Endothelial cell of umbilical vein (primary cell): ENCODE measurements around the gene DNAJC9. TPM values are rescaled to one million over a fixed set of nuclear protein-coding genes. Genes with fewer than 3 reads are reported as not detected.

Experiments used
- BruUV-seq: library from RNA; stranded (reverse); fragments of 400-500 nt; replicated peaks from 2 replicates; lab custom pipeline; 2021; lab: Mats Ljungman, UMichigan
- CTCF ChIA-PET: fragments of 300-600, 350-600 bp; sonication (Branson Sonifier 250); formaldehyde crosslinking; loops from one replicate; lab custom pipeline; 2021; ENCODE audit warnings: antibody characterized with exemption, inconsistent platforms; lab: Charles Lee
- POLR2A ChIA-PET: fragments of 300-600, 350-600 bp; sonication (Branson Sonifier 250); formaldehyde crosslinking; loops from one replicate; lab custom pipeline; 2021; ENCODE audit warnings: antibody characterized with exemption, inconsistent platforms; lab: Charles Lee
- DNase-seq: peaks from one replicate; pipeline ENCODE4 v3.0.0-alpha.2; 2011; ENCODE audit warnings: low read depth, low spot score
- FAIRE-seq: peaks from 2 replicates; lab custom pipeline; 2011; peaks lifted over from hg19 to GRCh38; lab: Jason Lieb, UNC
- H2AFZ ChIP-seq: 2 replicates; pipeline ENCODE4 v1.6.0; 2012; ENCODE audit warnings: low read depth, low read length, control low read depth, inconsistent platforms
- H3K27ac ChIP-seq: 2 replicates; pipeline ENCODE4 v1.5.1; 2011; ENCODE audit warnings: low read depth, mild to moderate bottlenecking, control low read depth, low read length, moderate library complexity; ENCODE audit not compliant: insufficient read depth
- H3K27me3 ChIP-seq, 2 experiments: 2 replicates each; pipeline versions ENCODE4 v1.6.0 to v1.6.1; 2011; ENCODE audit warnings: low read length in 2 of 2, mixed read lengths in 1 of 2; ENCODE audit not compliant: control insufficient read depth in 2 of 2, insufficient read depth in 2 of 2
- H3K36me3 ChIP-seq, 2 experiments: 2 replicates in 1 of 2; 3 replicates in 1 of 2; pipeline ENCODE4 v1.5.1; 2011; ENCODE audit warnings: low read length in 2 of 2, mild to moderate bottlenecking in 1 of 2, moderate library complexity in 1 of 2; ENCODE audit not compliant: control insufficient read depth in 2 of 2, insufficient read depth in 2 of 2; ENCODE audit errors: extremely low read depth in 1 of 2
- H3K4me1 ChIP-seq: 3 replicates; pipeline ENCODE4 v1.5.1; 2011; ENCODE audit warnings: mild to moderate bottlenecking, low read length; ENCODE audit not compliant: control insufficient read depth, insufficient read depth; ENCODE audit errors: extremely low read depth
- H3K4me2 ChIP-seq: 2 replicates; pipeline ENCODE4 v1.6.1; 2011; ENCODE audit warnings: low read length, control low read depth, mixed read lengths; ENCODE audit not compliant: insufficient read depth
- H3K4me3 ChIP-seq, 3 experiments: fragments of 200-600 bp in 1 of 3; sonication (generic), shearing (Covaris generic) in 1 of 3; replicated peaks in 1 of 3; 2 replicates each; pipeline ENCODE4 v1.5.1; 2011 to 2016; ENCODE audit warnings: control low read depth in 3 of 3, low read length in 3 of 3, mild to moderate bottlenecking in 2 of 3, inconsistent platforms in 1 of 3, low read depth in 1 of 3, moderate library complexity in 1 of 3; ENCODE audit not compliant: insufficient read depth in 1 of 3
- H3K79me2 ChIP-seq: 2 replicates; pipeline ENCODE4 v1.6.0; 2012; ENCODE audit warnings: low read length, inconsistent platforms; ENCODE audit not compliant: control insufficient read depth, insufficient read depth
- H3K9ac ChIP-seq: replicated peaks from 2 replicates; pipeline ENCODE3; 2011; ENCODE audit warnings: low read length, control low read depth; ENCODE audit not compliant: insufficient read depth; ENCODE audit errors: extremely low read depth
- H3K9me1 ChIP-seq: replicated peaks from 3 replicates; pipeline ENCODE4 v1.6.0; 2011; ENCODE audit warnings: mild to moderate bottlenecking, low read length; ENCODE audit not compliant: control insufficient read depth, insufficient read depth; ENCODE audit errors: extremely low read depth
- H3K9me3 ChIP-seq: replicated peaks from 2 replicates; pipeline ENCODE4 v1.5.1; 2012; ENCODE audit warnings: low read length, inconsistent platforms; ENCODE audit not compliant: control insufficient read depth, insufficient read depth
- H4K20me1 ChIP-seq: replicated peaks from 2 replicates; pipeline ENCODE3; 2011; ENCODE audit warnings: mild to moderate bottlenecking, low read length; ENCODE audit not compliant: control insufficient read depth, insufficient read depth; ENCODE audit errors: extremely low read depth
- CTCF ChIP-seq, 2 donors: IDR thresholded peaks; 1 replicate in 1 of 2; 2 replicates in 1 of 2; pipeline ENCODE4 v1.5.1; 2011; ENCODE audit warnings: low read length in 2 of 2, mild to moderate bottlenecking in 2 of 2, moderate library complexity in 2 of 2, control low read depth in 1 of 2, inconsistent platforms in 1 of 2, low read depth in 1 of 2; ENCODE audit not compliant: insufficient read depth in 1 of 2; ENCODE audit errors: extremely low read depth in 1 of 2
- EZH2 ChIP-seq: IDR thresholded peaks from 2 replicates; pipeline ENCODE4 v1.6.1; 2012; ENCODE audit warnings: borderline replicate concordance, low read depth, mild to moderate bottlenecking, moderate library complexity, low read length, inconsistent platforms; ENCODE audit not compliant: severe bottlenecking
- FOS ChIP-seq: IDR thresholded peaks from 2 replicates; pipeline ENCODE4 v1.6.1; 2011; ENCODE audit warnings: mild to moderate bottlenecking, low read length, moderate library complexity, borderline replicate concordance; ENCODE audit not compliant: insufficient read depth
- GATA2 ChIP-seq: IDR thresholded peaks from 2 replicates; pipeline ENCODE4 v1.7.0; 2011; ENCODE audit warnings: low read depth, mild to moderate bottlenecking, moderate library complexity, mixed read lengths, low read length; ENCODE audit not compliant: insufficient read length, insufficient read depth
- JUN ChIP-seq: IDR thresholded peaks from 2 replicates; pipeline ENCODE4 v1.6.1; 2011; ENCODE audit warnings: borderline replicate concordance, low read depth; ENCODE audit not compliant: insufficient read length, insufficient read depth
- MYC ChIP-seq: IDR thresholded peaks from one replicate; pipeline ENCODE4 v1.6.1; 2011; ENCODE audit warnings: mild to moderate bottlenecking, low read depth, low read length
- POLR2A ChIP-seq: IDR thresholded peaks from 2 replicates; pipeline ENCODE4 v1.6.1; 2012; ENCODE audit warnings: low read depth, mild to moderate bottlenecking, control low read depth, low read length
- dilution Hi-C: fragments of 300-500 bp; cut with MboI; formaldehyde crosslinking; loops from one replicate; pipeline ENCODE4 v1.15.0; 2019; ENCODE audit warnings: low sequenced_read_pairs; ENCODE audit not compliant: extremely low pct_ligation_motif_present
- intact Hi-C: fragments of 100-400 bp; cut with micrococcal nuclease; formaldehyde crosslinking; loops from one replicate; pipeline ENCODE4 v1.10.0; 2022
- polyA plus RNA-seq, 4 experiments: library from polyadenylated mRNA; depleted of rRNA in 3 of 4; stranded (reverse) in 3 of 4; unstranded in 1 of 4; fragments of >200 nt; gene quantifications; 2 replicates each; pipeline versions ENCODE4 v1.2.1 to v1.2.3, GENCODE V29; 2011 to 2012; ENCODE audit warnings: missing spikeins in 1 of 4
- total RNA-seq: library from RNA; stranded (reverse); gene quantifications from 2 replicates; pipeline ENCODE4 v1.2.3, GENCODE V29; 2021

Gene DNAJC9
- total and polyA plus RNA-seq, 2 donors (not counting 3 experiments of a cell fraction or from before 2014, with no cell fraction given) = 29.1 to 47.1 TPM

- H3K9me1 ChIP-seq = no peaks in the 10 kb centered on the region
- H3K4me3 ChIP-seq = peak overlapping the region; percentile 60 to 91 (median 83)
- intact Hi-C loops (loop anchor here (5.0 kb wide), 1 partner anchor 105 kb away; the partner anchor contains the start of gene CFAP70), dilution Hi-C loops (no loop called here)
- H3K4me2 ChIP-seq = peak overlapping the region; percentile 92
- H3K36me3 ChIP-seq = peaks cover 2 to 6% of the 10 kb centered on the region in 2 experiments
- no peaks in the 10 kb centered on the region for H3K9me3 ChIP-seq
- FAIRE-seq (no peak), DNase-seq (peak; percentile 7)
- no peaks in the 10 kb centered on the region for H4K20me1 ChIP-seq
- H3K27me3 ChIP-seq = no peaks in the 10 kb centered on the region
- peaks cover 25% of the 10 kb centered on the region for H3K4me1 ChIP-seq
- ChIA-PET POLR2A (interaction anchor here (1.0 kb wide), 1 partner anchor 107 kb away, joined by 4 read pairs; the partner anchor contains the start of gene CFAP70), CTCF (interaction anchor here (1.9 kb wide), 1 partner anchor 12 kb away, joined by 13 read pairs; no protein-coding TSS in a partner anchor)
- TF ChIP-seq FOS (no peak), GATA2 (no peak), POLR2A (no peak), MYC (no peak), EZH2 (no peak), JUN (no peak)
- peaks cover 26% of the 10 kb centered on the region for H3K79me2 ChIP-seq
- H2AFZ ChIP-seq = peak overlapping the region; percentile 40
- BruUV-seq = TSS peak; percentile 55
- peak overlapping the region; percentile 96 for H3K9ac ChIP-seq
- peak overlapping the region; percentile 81 for H3K27ac ChIP-seq
Observed at GRCh38 chr10:73251683-73252444, 4.8 kb upstream of the DNAJC9 start.

- Histone ChIP-seq H3K9me3 (no peaks in the 10 kb centered on the region), H3K79me2 (peaks cover 59% of the 10 kb centered on the region), H3K9ac (no peak overlapping the region), H3K36me3 (peaks cover 6 to 7% of the 10 kb centered on the region in 2 experiments), H3K4me3 (no peak overlapping the region), H3K4me1 (peaks cover 39% of the 10 kb centered on the region), H3K4me2 (no peak overlapping the region), H3K27ac (no peak overlapping the region), H3K27me3 (no peaks in the 10 kb centered on the region), H2AFZ (no peak overlapping the region), H3K9me1 (no peaks in the 10 kb centered on the region), H4K20me1 (no peaks in the 10 kb centered on the region)
- DNase-seq (no peak), FAIRE-seq (no peak)
- TF ChIP-seq MYC (no peak), CTCF (IDR thresholded peaks at IDR 0.05; ENCODE audit: extremely low read depth in 1 of 2, insufficient read depth in 1 of 2, low read depth in 1 of 2, low read length in 2 of 2) (no peak), FOS (no peak)
- ChIA-PET POLR2A (no interaction called here), CTCF (interaction anchor here (2.4 kb wide), 1 partner anchor 15 kb away, joined by 16 read pairs; no protein-coding TSS in a partner anchor)
- dilution Hi-C loops = no loop called here
- BruUV-seq = no TSS peak
- intact Hi-C loops = no loop called here
Observed at GRCh38 chr10:73248259-73248724, 1.2 kb upstream of the DNAJC9 start.
